Right renal cortex interstitium (tissue), 3 donors: ENCODE results near the gene CPNE2. TPM values are rescaled to one million over a fixed set of nuclear protein-coding genes. Genes with fewer than 3 reads are reported as not detected.
"Not testable (repeated sequence)": the region's sequence is repeated elsewhere in the genome, so short reads cannot be mapped to it uniquely, and the experiment has no call there.

Experiments used
- DNase-seq, 3 donors: peaks; one replicate each; pipeline ENCODE4 v3.0.0-alpha.2; 2013; ENCODE audit warnings: low read depth in 3 of 3, low spot score in 2 of 3
- polyA plus RNA-seq, 3 donors: library from polyadenylated mRNA; unstranded; fragments of 120-200 nt; gene quantifications; one replicate each; pipeline ENCODE4 v1.2.1, GENCODE V29; 2013; ENCODE audit not compliant: insufficient read length in 3 of 3

The CPNE2 gene
- polyA plus RNA-seq, 3 donors, result 33.9 to 37.7 (median 34.3) TPM

GRCh38 chr16:57069053-57069452 lies 23.3 kb upstream of the CPNE2 start:
- DNase-seq, result no peak

- DNase-seq, result no peak
Measured at GRCh38 chr16:57069635-57070370, 22.6 kb upstream of the CPNE2 start.

DNA sequence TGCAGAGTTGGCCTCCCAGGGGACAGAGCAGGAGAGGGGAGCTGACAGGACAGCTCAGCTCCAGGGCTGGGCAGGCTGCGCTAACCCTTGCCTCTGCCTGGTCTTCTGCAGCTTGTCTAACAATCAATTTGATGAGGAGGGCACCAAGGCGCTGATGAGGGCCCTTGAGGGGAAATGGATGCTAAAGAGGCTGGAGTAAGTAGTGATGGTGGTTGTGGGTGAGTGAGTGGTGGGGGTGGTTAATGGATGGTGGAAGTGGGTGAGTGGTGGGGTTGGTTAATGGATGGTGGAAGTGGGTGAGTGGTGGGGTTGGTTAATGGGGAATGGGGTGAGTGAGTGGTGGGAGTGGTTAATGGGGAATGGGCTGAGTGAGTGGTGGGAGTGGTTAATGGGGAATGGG lies 22.0 kb upstream of the CPNE2 start:
- no peak for DNase-seq

GRCh38 chr16:57071081-57071732 lies 21.2 kb upstream of the CPNE2 start:
- DNase-seq, result not testable (repeated sequence)

DNA sequence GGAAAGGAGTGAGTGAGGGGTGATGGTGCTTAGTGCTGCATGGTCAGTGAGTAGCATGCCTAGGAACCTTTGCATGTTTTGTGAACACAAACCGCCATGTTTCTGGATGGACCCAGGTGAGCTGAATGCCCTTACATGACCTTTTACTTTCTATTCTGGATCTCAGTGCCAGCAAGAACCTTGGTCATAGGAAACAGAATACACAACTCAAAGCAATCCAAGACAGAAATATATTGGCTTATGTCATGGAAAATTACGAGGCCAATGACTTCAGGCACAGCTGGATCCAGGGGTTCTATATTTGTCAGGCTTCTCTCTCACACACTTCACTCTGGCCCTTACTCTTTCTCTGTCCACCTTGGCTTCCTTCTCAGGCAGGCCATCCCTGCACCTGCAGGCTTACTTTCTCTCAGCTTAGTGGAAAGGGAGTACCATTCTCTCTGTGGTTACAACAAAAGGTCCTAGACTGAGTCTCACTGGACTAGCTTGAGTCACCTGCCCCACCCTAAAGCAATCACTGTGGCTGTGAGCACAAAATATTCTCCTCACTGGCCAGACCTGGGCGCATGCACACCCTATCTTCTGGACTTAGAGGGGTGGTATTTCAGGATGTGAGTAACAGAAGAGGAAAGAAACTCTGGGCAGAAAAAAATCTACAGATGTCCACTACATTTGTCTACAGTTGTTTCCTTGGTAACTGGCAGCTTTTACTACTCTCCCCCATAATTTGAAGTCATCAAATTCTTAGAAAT lies 20.4 kb upstream of the CPNE2 start:
- no peak for DNase-seq

GRCh38 chr16:57072616-57073275 lies 19.6 kb upstream of the CPNE2 start:
- DNase-seq, result no peak

- DNase-seq, result no peak
Measured at GRCh38 chr16:57077714-57078113, 14.7 kb upstream of the CPNE2 start.

GRCh38 chr16:57081744-57082143 lies 10.6 kb upstream of the CPNE2 start:
- no peak for DNase-seq

- DNase-seq, result no peak
Measured at GRCh38 chr16:57082664-57083063, 9.7 kb upstream of the CPNE2 start.

DNA sequence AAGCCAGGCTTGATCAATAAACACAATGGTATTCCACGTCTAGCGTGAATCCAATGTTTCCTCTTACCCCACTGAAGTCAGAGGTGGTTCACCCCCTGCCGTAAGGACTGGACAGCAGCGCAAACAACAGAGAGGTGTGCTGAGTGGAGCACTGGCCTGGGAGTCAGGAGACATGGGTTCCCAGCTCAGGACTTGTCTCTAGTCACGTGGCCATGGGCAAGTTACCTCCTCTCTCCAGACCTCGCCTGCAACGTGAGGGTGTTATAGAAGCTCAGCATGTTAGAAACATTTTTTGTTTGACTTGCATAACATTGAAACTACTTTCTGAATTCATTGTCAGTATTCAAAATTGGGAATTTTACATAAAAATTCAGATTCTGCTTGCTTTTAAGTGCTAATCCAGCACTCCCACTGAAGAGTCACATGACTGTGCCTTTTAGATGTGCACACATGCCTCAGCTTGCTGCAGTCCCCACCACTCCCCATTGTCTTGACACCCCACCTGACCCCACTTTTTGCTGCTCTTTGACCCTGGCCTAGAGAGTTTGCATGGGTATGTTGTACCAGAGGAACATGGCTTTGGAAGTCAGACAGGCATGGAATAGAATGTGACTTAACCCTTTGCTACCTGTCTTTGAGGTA lies 8.8 kb upstream of the CPNE2 start:
- DNase-seq, result no peak

- DNase-seq, result no peak
Measured at GRCh38 chr16:57084257-57084770, 8.1 kb upstream of the CPNE2 start.

DNA sequence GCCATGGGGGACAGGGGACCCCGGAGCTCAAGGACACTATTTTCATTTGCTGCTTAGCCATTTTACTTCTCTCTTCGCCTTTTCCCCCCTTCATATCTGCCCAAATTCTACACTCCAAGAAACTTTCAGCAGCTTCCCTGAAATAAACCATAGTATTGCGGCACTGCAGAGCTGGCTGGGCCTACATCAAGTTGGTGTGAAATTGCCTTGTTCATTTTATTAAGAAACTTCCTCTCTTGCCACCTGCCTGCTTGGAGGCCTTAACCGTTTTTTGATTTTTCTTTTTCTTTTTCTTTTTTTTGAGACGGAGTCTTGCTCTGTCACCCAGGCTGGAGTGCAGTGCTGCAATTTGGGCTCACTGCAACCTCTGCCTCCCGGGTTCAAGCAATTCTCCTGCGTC lies 7.4 kb upstream of the CPNE2 start:
- DNase-seq, result no peak

GRCh38 chr16:57087003-57087402 lies 5.4 kb upstream of the CPNE2 start:
- no peak for DNase-seq

- DNase-seq, result no peak
Measured at GRCh38 chr16:57089406-57089805, 3.0 kb upstream of the CPNE2 start.

DNA sequence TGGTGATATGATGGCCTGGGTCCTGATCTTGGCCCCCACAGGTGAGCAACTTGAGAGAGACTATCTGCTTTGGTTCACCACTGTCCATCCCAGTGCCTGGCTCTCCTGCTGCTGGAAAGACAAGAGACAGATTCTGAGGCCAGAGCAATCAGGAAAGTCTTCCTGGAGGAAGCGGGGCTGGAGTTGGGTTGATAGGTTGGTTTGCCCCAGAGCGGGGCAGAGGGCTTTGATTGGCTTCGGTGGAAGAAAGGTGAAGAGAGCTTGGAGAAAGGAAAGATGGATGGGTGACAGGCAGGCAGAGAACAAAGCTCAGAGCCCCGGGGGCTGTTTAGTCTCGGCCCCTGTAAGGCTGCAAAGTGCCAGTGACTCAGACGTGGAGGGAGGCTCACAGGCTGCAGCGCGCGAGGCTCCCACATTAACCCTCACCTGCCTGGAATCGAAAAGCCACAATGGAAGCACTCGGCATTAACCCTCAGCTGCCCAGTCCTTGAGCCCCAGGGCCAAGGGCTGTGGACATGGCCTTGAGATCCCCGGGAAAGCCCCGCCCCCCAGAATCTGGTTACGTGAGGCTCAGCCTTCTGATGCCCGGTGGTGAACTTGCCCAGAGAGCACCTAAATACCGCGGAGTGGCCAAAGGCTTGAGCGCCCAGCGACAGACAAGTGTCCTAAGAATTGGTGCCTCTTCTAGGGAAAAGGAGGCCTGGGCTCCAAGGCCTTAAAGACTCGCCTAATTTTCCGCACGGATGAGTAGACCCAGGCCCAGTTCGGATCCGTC lies 996 bp upstream of the CPNE2 start:
- no peak for DNase-seq

GRCh38 chr16:57092786-57093411 lies 516 bp downstream of the CPNE2 start:
- DNase-seq, result no peak

DNA sequence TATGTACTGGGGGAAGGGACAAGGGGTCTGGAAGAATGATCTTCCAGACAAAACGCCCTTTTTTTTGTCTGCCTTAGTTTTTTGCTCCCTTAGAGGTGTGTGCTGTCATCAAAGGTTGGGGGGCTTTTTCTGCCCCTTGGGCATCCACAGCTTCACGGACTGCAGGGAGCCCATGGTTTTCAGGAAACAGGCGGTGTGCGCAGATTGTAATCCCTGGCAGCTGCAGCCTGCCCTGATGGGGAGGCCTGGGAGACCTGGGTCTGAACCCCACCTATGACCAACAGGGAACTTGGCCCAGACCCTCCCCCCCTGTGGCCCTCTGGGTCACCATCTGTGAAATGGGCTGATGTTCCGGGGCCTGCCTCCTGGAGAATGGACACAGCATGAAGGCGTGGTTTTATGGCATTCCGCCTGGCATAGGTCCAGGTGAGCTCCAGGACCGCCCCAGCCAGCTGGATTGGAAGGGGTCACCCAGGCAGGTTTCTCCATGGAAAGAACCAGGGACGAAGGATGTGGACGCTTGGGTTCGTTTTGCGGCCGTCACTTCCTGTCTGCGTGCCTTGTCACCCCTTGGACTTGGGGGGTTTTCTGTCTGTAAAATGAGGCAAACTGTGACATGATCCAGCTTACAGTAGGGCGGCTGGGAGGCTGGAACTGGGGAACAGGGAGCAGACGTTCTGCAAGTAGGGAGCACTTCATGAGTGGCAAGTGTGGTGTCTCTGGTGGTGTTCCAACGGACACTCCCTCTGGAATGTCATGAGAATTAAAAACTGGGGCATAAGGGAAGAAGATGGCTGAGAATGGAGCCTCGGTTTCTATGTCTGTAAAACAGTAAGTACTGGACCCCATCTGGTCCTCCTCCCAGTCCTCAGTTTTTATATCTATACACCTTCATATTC lies 1.5 kb downstream of the CPNE2 start:
- DNase-seq, result no peak

DNA sequence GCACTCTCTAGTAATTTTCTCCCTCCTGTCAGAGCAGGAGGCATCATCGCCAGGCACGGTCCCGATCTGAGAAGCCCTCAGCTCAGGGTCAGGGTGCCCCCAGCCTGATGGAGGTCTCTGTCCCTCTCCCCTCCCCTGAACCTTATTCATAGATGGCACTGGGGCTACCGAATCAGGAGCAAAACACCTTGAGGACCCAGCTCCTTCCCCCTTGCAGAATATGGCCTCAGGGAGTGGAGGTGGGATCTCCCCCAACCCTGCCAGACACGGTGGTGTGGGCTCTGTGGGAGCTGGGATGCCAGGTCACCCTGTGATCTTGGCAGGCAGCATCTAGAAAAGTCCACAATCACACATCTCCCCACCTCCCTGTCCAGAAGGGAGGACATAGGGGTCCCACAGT lies 2.5 kb downstream of the CPNE2 start:
- DNase-seq, result no peak
